SU-DHL-6 (cell line): ENCODE data around the gene IDH3B.

Experiments
- H2AFZ ChIP-seq: fragments of 200-600 bp; sonication (generic); 2 replicates; pipeline ENCODE4 v1.6.1; 2014; ENCODE audit warnings: low read depth, mild to moderate bottlenecking, moderate library complexity, mixed read lengths, antibody characterized with exemption, low read length; ENCODE audit not compliant: severe bottlenecking
- H3F3A ChIP-seq: fragments of 200-600 bp; shearing (Covaris generic); 2 replicates; pipeline ENCODE4 v1.6.0; 2016; ENCODE audit warnings: antibody characterized with exemption, mild to moderate bottlenecking; ENCODE audit not compliant: insufficient read depth
- H3K27ac ChIP-seq: fragments of 200-600 bp; sonication (generic); 2 replicates; pipeline ENCODE4 v1.5.1; 2016; ENCODE audit warnings: low read depth, mild to moderate bottlenecking, low read length, moderate library complexity, mixed read lengths
- H3K27me3 ChIP-seq: fragments of 200-600 bp; sonication (generic), shearing (Covaris generic); 2 replicates; pipeline ENCODE4 v1.6.0; 2014; ENCODE audit warnings: mild to moderate bottlenecking, low read length
- H3K36me3 ChIP-seq: fragments of 200-600 bp; sonication (generic); 2 replicates; pipeline ENCODE4 v1.6.1; 2014; ENCODE audit warnings: mild to moderate bottlenecking, low read length, mixed read lengths
- H3K4me2 ChIP-seq: fragments of 300-600, 200-600 bp; shearing (Covaris generic), sonication (generic); 2 replicates; pipeline ENCODE4 v1.6.0; 2014; ENCODE audit warnings: low read length, low read depth, mild to moderate bottlenecking; ENCODE audit not compliant: poor library complexity, severe bottlenecking
- H3K4me3 ChIP-seq: fragments of 200-600 bp; sonication (generic); 2 replicates; pipeline ENCODE4 v1.5.1; 2014; ENCODE audit warnings: antibody characterized with exemption, low read length, mild to moderate bottlenecking, mixed read lengths; ENCODE audit not compliant: insufficient read depth, poor library complexity, severe bottlenecking
- H3K79me2 ChIP-seq: fragments of 200-600 bp; sonication (generic); 2 replicates; pipeline ENCODE4 v1.6.1; 2014; ENCODE audit warnings: mild to moderate bottlenecking, low read length, moderate library complexity; ENCODE audit not compliant: insufficient read depth
- H3K9ac ChIP-seq: fragments of 200-600 bp; sonication (generic); 2 replicates; pipeline ENCODE4 v1.7.0; 2014; ENCODE audit warnings: mild to moderate bottlenecking, low read length
- H3K9me2 ChIP-seq: fragments of 200-600 bp; sonication (generic); replicated peaks from 2 replicates; pipeline ENCODE4 v1.6.1; 2014; ENCODE audit warnings: low read length; ENCODE audit not compliant: insufficient read depth
- H3K9me3 ChIP-seq: fragments of 200-600 bp; sonication (generic); 2 replicates; pipeline ENCODE4 v1.6.1; 2014; ENCODE audit warnings: low read length, mixed read lengths; ENCODE audit not compliant: insufficient read depth
- H4K20me1 ChIP-seq: fragments of 200-600 bp; sonication (generic); 2 replicates; pipeline ENCODE4 v1.6.1; 2014; ENCODE audit warnings: low read depth, mild to moderate bottlenecking, antibody characterized with exemption, low read length, moderate library complexity, mixed read lengths
- CTCF ChIP-seq: fragments of 200-600 bp; sonication (generic); IDR thresholded peaks from one replicate; pipeline ENCODE4 v1.5.1; 2017; ENCODE audit warnings: antibody characterized with exemption, mild to moderate bottlenecking, low read length, moderate library complexity; ENCODE audit not compliant: insufficient read depth, poor library complexity, severe bottlenecking
- EZH2phosphoT487 ChIP-seq: fragments of 200-600 bp; sonication (generic), shearing (Covaris generic); conservative IDR thresholded peaks from 2 replicates; pipeline ENCODE4 v1.6.1; 2018; ENCODE audit warnings: mild to moderate bottlenecking, antibody characterized with exemption, low read length, moderate library complexity, mixed read lengths

The IDH3B gene

DNA sequence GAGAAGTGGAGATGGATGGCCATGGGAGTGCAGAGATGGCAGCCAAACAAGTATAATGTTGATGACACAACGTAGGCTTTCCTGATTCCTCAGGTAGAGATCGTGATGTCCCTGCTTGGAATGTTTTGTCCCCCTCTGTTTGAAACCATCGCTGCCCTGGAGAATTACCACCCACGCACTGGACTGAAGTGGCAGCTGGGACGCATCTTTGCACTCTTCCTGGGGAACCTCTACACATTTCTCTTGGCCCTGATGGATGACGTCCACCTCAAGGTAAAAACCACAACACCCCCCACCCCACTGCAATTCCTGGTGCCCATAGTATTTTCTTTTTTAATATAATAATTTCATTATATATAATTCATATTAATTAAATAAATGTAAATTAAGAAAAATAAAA lies 53.7 kb downstream of the IDH3B start:
- no peak for TF ChIP-seq CTCF
- no peak for TF ChIP-seq EZH2phosphoT487
- no peaks in the 10 kb centered on the region for H3K27me3 ChIP-seq
- H3K27ac ChIP-seq = no peak overlapping the region
- no peaks in the 10 kb centered on the region for H3K9me3 ChIP-seq
- H3K9me2 ChIP-seq = no peaks in the 10 kb centered on the region
- no peaks in the 10 kb centered on the region for H3K79me2 ChIP-seq
- no peaks in the 10 kb centered on the region for H3F3A ChIP-seq
- no peaks in the 10 kb centered on the region for H3K36me3 ChIP-seq
- H3K4me2 ChIP-seq = no peak overlapping the region
- no peak overlapping the region for H3K9ac ChIP-seq
- no peak overlapping the region for H3K4me3 ChIP-seq
- H2AFZ ChIP-seq = no peak overlapping the region
- H4K20me1 ChIP-seq = no peaks in the 10 kb centered on the region
